ENCODE results near the gene HSPA1L.

The HSPA1L gene

GRCh38 chr6:31778999-31779885 lies 35.8 kb downstream of the HSPA1L start:
- Mint-ChIP-seq H3K4me3 (no peak overlapping the region), H3K27me3 (ENCODE audit: low read depth) (no peaks in the 10 kb centered on the region), H3K9me3 (no peaks in the 10 kb centered on the region), H3K36me3 (ENCODE audit: low read depth) (peaks cover 19% of the 10 kb centered on the region), H3K4me1 (no peaks in the 10 kb centered on the region), H3K27ac (no peak overlapping the region)
- TF ChIP-seq CTCF (IDR thresholded peaks at IDR 0.05; ENCODE audit: unreplicated experiment in 3 of 3), result no peak

- peak overlapping the region in 2 of 3 experiments; percentile 76 to 93 for H3K27ac Mint-ChIP-seq
- H3K36me3 Mint-ChIP-seq (ENCODE audit: low read depth), result peaks cover 16% of the 10 kb centered on the region
- no peak for TF ChIP-seq CTCF (IDR thresholded peaks at IDR 0.05; ENCODE audit: unreplicated experiment in 3 of 3)
- no peaks in the 10 kb centered on the region for H3K4me1 Mint-ChIP-seq
- no peaks in the 10 kb centered on the region for H3K9me3 Mint-ChIP-seq
- no peaks in the 10 kb centered on the region for H3K27me3 Mint-ChIP-seq (ENCODE audit: low read depth)
- H3K4me3 Mint-ChIP-seq, result no peak overlapping the region
These were observed 36.9 kb downstream of the HSPA1L start for GRCh38 chr6:31778193-31778592.

- H3K36me3 Mint-ChIP-seq (ENCODE audit: low read depth), result peaks cover 11% of the 10 kb centered on the region
- no peaks in the 10 kb centered on the region for H3K4me1 Mint-ChIP-seq
- H3K4me3 Mint-ChIP-seq, result no peak overlapping the region
- no peaks in the 10 kb centered on the region for H3K9me3 Mint-ChIP-seq
- no peak for TF ChIP-seq CTCF (IDR thresholded peaks at IDR 0.05; ENCODE audit: unreplicated experiment in 3 of 3)
- H3K27ac Mint-ChIP-seq, result peak overlapping the region; percentile 42 to 93 (median 76)
- H3K27me3 Mint-ChIP-seq (ENCODE audit: low read depth), result no peaks in the 10 kb centered on the region
These were observed 37.4 kb downstream of the HSPA1L start for GRCh38 chr6:31777667-31778050.

GRCh38 chr6:31776989-31777666 lies 38.0 kb downstream of the HSPA1L start, which contains the start of gene VWA7:
VWA7 (minus strand) TSS chr6:31777328; CDS start chr6:31776779, 549 bp downstream.
- no peaks in the 10 kb centered on the region for H3K9me3 Mint-ChIP-seq
- peak within 1 kb of the TSS in 2 of 3 experiments; percentile 30 to 54 for H3K4me3 Mint-ChIP-seq
- H3K4me1 Mint-ChIP-seq, result no peaks in the 10 kb centered on the region
- H3K27ac Mint-ChIP-seq, result peak within 1 kb of the TSS; percentile 42 to 93 (median 76)
- no peaks in the 10 kb centered on the region for H3K27me3 Mint-ChIP-seq (ENCODE audit: low read depth)
- H3K36me3 Mint-ChIP-seq (ENCODE audit: low read depth), result peaks cover 9% of the 10 kb centered on the region
- TF ChIP-seq CTCF (IDR thresholded peaks at IDR 0.05; ENCODE audit: unreplicated experiment in 3 of 3), result no peak

- H3K9me3 Mint-ChIP-seq, result no peaks in the 10 kb centered on the region
- no peaks in the 10 kb centered on the region for H3K4me1 Mint-ChIP-seq
- TF ChIP-seq CTCF (IDR thresholded peaks at IDR 0.05; ENCODE audit: unreplicated experiment in 3 of 3), result no peak
- no peaks in the 10 kb centered on the region for H3K27me3 Mint-ChIP-seq (ENCODE audit: low read depth)
- H3K4me3 Mint-ChIP-seq, result peak overlapping the region in 2 of 3 experiments; percentile 30 to 54
- peaks cover 9% of the 10 kb centered on the region for H3K36me3 Mint-ChIP-seq (ENCODE audit: low read depth)
- H3K27ac Mint-ChIP-seq, result peak overlapping the region; percentile 42 to 93 (median 76)
These were observed 38.5 kb downstream of the HSPA1L start for GRCh38 chr6:31776485-31776988.

Data from nephron (organoid).